HFF-Myc (cell line): ENCODE data around the gene LRRN4.
"Not testable (repeated sequence)": the region's sequence is repeated elsewhere in the genome, so short reads cannot be mapped to it uniquely, and the experiment has no call there.

Experiments used
- DNase-seq: peaks from one replicate; pipeline ENCODE4 v3.0.0-alpha.2; 2011; ENCODE audit warnings: low read depth; ENCODE audit errors: extremely low read depth
- H3K4me3 ChIP-seq: replicated peaks from 2 replicates; pipeline ENCODE4 v1.5.1; 2011; ENCODE audit warnings: low read depth, mild to moderate bottlenecking, control low read depth, low read length
- CTCF ChIP-seq: IDR thresholded peaks from 2 replicates; pipeline ENCODE4 v1.5.1; 2012; ENCODE audit warnings: mild to moderate bottlenecking, low read depth, low read length, control low read depth; ENCODE audit errors: missing control alignments

The LRRN4 gene

DNA sequence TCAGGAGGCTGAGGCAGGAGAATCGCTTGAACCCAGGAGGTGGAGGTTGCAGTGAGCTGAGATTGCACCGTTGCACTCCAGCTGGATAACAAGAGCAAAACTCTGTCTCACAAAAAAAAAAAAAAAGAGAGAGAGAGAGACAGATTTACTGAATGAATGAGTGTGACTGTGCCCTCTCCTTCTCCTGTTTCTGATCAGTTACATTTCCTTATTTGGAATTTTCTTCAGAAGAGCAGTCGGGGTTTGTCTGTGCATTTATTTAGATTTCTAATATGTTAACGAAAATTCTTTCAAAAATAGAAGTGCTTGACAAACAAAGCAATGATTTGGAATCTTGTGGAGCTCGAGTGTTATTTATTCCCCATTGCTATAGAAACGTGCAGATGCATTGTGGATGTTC lies 6.4 kb upstream of the LRRN4 start:
- DNase-seq: no peak
- H3K4me3 ChIP-seq: no peak overlapping the region
- no peak for TF ChIP-seq CTCF

GRCh38 chr20:6058684-6059295 lies 4.9 kb upstream of the LRRN4 start:
- H3K4me3 ChIP-seq: no peak overlapping the region
- no peak for DNase-seq
- no peak for TF ChIP-seq CTCF

DNA sequence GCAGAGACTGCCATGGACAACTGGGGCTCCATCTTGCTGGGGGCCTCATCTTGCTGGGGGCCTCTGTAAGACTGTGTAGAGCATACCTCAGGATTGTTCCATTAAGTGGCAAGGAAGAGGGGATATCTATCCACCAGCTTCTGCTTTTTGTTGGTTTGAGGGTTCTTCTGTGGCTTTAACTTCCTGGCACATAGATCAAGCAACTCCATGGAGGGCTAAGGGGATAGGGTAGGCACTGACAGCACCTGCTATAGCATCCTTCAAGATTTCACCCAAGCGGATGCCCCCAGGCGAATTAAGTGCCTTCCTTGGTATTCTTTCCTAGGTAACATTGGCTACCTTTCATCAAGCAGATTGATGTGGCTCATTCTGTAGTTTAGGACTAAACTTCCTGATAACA lies 3.8 kb upstream of the LRRN4 start:
- H3K4me3 ChIP-seq: no peak overlapping the region
- DNase-seq: no peak
- no peak for TF ChIP-seq CTCF

GRCh38 chr20:6057139-6057538 lies 3.3 kb upstream of the LRRN4 start:
- no peak for DNase-seq
- H3K4me3 ChIP-seq: no peak overlapping the region
- no peak for TF ChIP-seq CTCF

GRCh38 chr20:6055981-6056569 lies 2.2 kb upstream of the LRRN4 start:
- H3K4me3 ChIP-seq: no peak overlapping the region
- no peak for TF ChIP-seq CTCF
- no peak for DNase-seq

DNA sequence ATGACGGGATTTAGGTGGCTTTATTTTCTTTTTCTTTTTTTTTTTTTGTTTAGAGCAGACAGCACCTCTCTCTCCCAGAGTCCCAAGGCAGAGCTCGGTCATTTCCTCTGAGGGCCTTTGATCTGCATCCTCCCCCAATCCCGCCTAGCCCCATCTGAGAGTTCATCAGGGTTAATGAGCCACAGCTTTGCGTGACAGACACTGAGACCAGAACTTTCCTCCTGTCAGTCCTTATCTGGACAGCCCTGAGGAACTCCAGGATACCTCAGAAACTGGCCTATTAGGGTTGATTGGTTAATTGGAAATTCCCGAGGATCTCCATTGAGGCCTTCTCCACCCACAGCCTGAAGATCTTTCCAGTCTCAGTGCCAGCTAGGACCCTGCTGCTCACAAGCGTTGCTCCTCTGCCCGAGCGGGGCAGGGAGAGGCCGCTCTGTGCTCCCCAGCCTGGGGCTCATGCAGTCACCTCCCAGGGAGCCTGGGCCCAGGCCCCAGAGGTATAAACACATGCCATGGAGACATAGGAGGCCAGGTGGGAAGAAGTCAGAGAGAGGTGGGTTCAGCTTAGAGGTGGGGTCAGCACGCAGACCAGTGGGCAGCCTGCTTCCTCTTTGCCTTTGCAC lies 1.4 kb upstream of the LRRN4 start:
- TF ChIP-seq CTCF: no peak
- H3K4me3 ChIP-seq: no peak overlapping the region
- DNase-seq: no peak

- not testable (repeated sequence) for DNase-seq, H3K4me3 ChIP-seq
Observed at GRCh38 chr20:6054689-6055051, 810 bp upstream of the LRRN4 start.
